Thoracic aorta (tissue), 2 donors: ENCODE data around the gene USH2A. TPM values are rescaled to one million over a fixed set of nuclear protein-coding genes. Genes with fewer than 3 reads are reported as not detected.

Experiments
- ATAC-seq: fragments of 150-250 bp; one replicate; pipeline ENCODE4 v1.8.0; 2017; ENCODE audit warnings: low read depth; ENCODE audit not compliant: insufficient number of reproducible peaks, low FRiP score
- DNase-seq: peaks from one replicate; pipeline ENCODE4 v3.0.0-alpha.2; 2020; ENCODE audit warnings: low spot score
- H3K27ac ChIP-seq, 2 donors: fragments of 200-600 bp; sonication (generic); 1 replicate in 1 of 2; 2 replicates in 1 of 2; pipeline ENCODE4 v1.5.1; 2016; ENCODE audit warnings: mild to moderate bottlenecking in 2 of 2, moderate library complexity in 2 of 2
- H3K27me3 ChIP-seq: fragments of 200-600 bp; sonication (generic); replicated peaks from 2 replicates; pipeline ENCODE4 v1.6.0; 2016; ENCODE audit warnings: mild to moderate bottlenecking; ENCODE audit not compliant: insufficient read depth
- H3K36me3 ChIP-seq: fragments of 200-600 bp; sonication (generic); one replicate; pipeline ENCODE4 v1.5.1; 2016
- H3K4me1 ChIP-seq, 2 donors: fragments of 200-600 bp; sonication (generic); 1 replicate in 1 of 2; 2 replicates in 1 of 2; pipeline versions ENCODE4 v1.5.1 to v1.6.0; 2016; ENCODE audit warnings: low read depth in 2 of 2, mild to moderate bottlenecking in 1 of 2; ENCODE audit not compliant: control insufficient read depth in 1 of 2
- H3K4me3 ChIP-seq: fragments of 200-600 bp; sonication (generic); 2 replicates; pipeline ENCODE4 v1.5.1; 2016; ENCODE audit warnings: mild to moderate bottlenecking
- H3K9me3 ChIP-seq: fragments of 200-600 bp; sonication (generic); 2 replicates; pipeline ENCODE4 v1.5.1; 2016
- CTCF ChIP-seq: fragments of 200-600 bp; sonication (generic); IDR thresholded peaks from one replicate; pipeline ENCODE4 v1.5.1; 2019; ENCODE audit warnings: antibody characterized with exemption
- total RNA-seq, 2 donors: library from RNA; depleted of rRNA; stranded (reverse); fragments of >200 nt; gene quantifications; one replicate each; pipeline versions ENCODE4 v1.1.0 to v1.2.3, GENCODE V29; 2016

USH2A gene
- total RNA-seq, 2 donors from 2014 or later = not detected

- Histone ChIP-seq H3K9me3 (no peaks in the 10 kb centered on the region), H3K36me3 (no peaks in the 10 kb centered on the region), H3K27ac (no peak overlapping the region), H3K4me1 (peaks cover 0 to 4% of the 10 kb centered on the region in 2 donors), H3K4me3 (no peak overlapping the region), H3K27me3 (no peaks in the 10 kb centered on the region)
- TF ChIP-seq CTCF = no peak
- ATAC-seq (no peak), DNase-seq (no peak)
Measured at GRCh38 chr1:215631489-215631888, 791.8 kb downstream of the USH2A start.

- TF ChIP-seq CTCF = no peak
- Histone ChIP-seq H3K27me3 (no peaks in the 10 kb centered on the region), H3K9me3 (no peaks in the 10 kb centered on the region), H3K27ac (no peak overlapping the region), H3K4me1 (no peaks in the 10 kb centered on the region), H3K36me3 (no peaks in the 10 kb centered on the region), H3K4me3 (no peak overlapping the region)
- no peak for ATAC-seq
- DNase-seq = no peak
Measured at GRCh38 chr1:215631040-215631439, 792.2 kb downstream of the USH2A start.

DNA sequence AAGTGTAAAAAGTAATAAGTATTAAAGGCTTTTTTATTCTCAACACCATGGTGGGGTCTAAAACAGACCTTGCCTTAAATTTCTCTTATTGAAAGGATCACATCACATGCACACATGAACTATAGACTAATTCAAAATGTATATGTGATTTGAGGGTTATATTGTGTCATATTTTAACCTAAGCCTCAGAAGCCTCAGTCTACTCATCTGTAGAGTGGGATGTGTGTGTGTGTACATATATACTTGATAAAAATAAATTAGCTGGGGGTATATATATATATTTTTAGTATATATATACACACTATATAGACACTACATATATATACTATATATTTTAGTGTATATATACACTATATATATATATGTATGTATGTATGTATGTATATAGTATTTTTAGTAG is 797.3 kb downstream of the USH2A start:
- peaks cover 7% of the 10 kb centered on the region for H3K36me3 ChIP-seq
- H3K4me3 ChIP-seq = no peak overlapping the region
- H3K27ac ChIP-seq = no peak overlapping the region
- no peaks in the 10 kb centered on the region for H3K9me3 ChIP-seq
- H3K27me3 ChIP-seq = no peaks in the 10 kb centered on the region
- no peak for TF ChIP-seq CTCF
- H3K4me1 ChIP-seq = no peaks in the 10 kb centered on the region
- DNase-seq (no peak), ATAC-seq (no peak)

DNA sequence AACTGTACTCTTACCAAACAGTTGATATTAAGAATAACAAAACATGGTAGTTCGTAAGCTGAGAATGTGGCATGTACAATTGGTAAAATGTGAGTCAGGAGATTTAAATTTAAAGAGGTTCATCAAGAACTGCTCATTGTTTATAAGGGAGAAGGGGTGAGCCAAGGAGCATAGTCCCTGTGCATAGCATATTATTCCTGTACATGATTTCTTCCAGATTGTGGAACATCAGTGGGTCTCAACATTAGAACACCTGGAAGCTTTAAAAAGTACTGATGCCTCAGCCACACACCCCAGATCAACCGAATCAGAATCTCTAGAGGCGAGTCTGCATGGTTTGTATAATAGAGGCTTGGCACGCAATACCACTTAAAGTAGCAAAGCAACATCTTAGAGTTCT is 800.1 kb downstream of the USH2A start:
- peaks cover 7% of the 10 kb centered on the region for H3K36me3 ChIP-seq
- ATAC-seq (no peak), DNase-seq (no peak)
- H3K27me3 ChIP-seq = no peaks in the 10 kb centered on the region
- no peak for TF ChIP-seq CTCF
- no peaks in the 10 kb centered on the region for H3K4me1 ChIP-seq
- no peak overlapping the region for H3K27ac ChIP-seq
- no peaks in the 10 kb centered on the region for H3K9me3 ChIP-seq
- H3K4me3 ChIP-seq = no peak overlapping the region

DNA sequence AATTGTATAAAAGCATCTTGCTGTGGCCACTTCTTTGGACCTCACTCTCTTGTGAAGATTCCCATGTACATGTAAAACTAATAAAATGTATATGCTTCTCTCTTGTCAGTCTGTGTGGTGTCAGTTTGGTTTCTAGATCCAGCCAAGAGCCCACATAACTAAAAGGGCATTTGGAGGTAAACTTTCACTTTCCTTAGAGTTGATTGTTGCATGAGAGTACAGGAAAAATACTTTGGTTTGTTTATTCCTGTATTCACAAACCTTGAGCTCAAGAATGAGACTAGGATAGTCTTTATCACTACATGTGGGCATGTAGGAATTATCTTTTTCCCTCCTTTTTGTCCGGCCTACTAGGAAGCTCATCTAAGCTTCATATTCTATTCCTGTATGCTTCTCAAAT is 805.3 kb downstream of the USH2A start:
- Histone ChIP-seq H3K36me3 (peaks cover 7% of the 10 kb centered on the region), H3K4me1 (peaks cover 0 to 6% of the 10 kb centered on the region in 2 donors), H3K27me3 (no peaks in the 10 kb centered on the region), H3K27ac (no peak overlapping the region), H3K9me3 (no peaks in the 10 kb centered on the region), H3K4me3 (no peak overlapping the region)
- DNase-seq (no peak), ATAC-seq (no peak)
- TF ChIP-seq CTCF = no peak
